HG03460 (cell line): Measurements from ENCODE around the gene OR13C8.
"Not testable (repeated sequence)": the region's sequence is repeated elsewhere in the genome, so short reads cannot be mapped to it uniquely, and the experiment has no call there.

ENCODE experiments used
- ATAC-seq: cut with Tn5 transposase; IDR thresholded peaks from one replicate; pipeline ENCODE4 v1.9.1; 2021; ENCODE audit not compliant: unreplicated experiment

Gene OR13C8

GRCh38 chr9:104568868-104569267 is at the start of gene OR13C8:
TSS of gene OR13C8 (plus strand) at chr9:104569168. CDS start at chr9:104569168, 0 bp downstream.
- no peak for ATAC-seq

- not testable (repeated sequence) for ATAC-seq
These were observed 48.7 kb upstream of the OR13C8 start for GRCh38 chr9:104520241-104520640.

- ATAC-seq: no peak
These were observed 41.9 kb upstream of the OR13C8 start, which contains the start of gene OR13C4 for GRCh38 chr9:104527109-104527508. TSS of gene OR13C4 (minus strand) at chr9:104527209. CDS start at chr9:104527209, 0 bp downstream.

- ATAC-seq: no peak
These were observed 32.2 kb upstream of the OR13C8 start, which contains the start of gene OR13C3 for GRCh38 chr9:104536756-104537155. TSS of gene OR13C3 (minus strand) at chr9:104536856. CDS start at chr9:104536723, 133 bp downstream.

- ATAC-seq: no peak
These were observed 29.7 kb upstream of the OR13C8 start for GRCh38 chr9:104539275-104539674.

- no peak for ATAC-seq
These were observed 24.3 kb upstream of the OR13C8 start for GRCh38 chr9:104544644-104545043.

- ATAC-seq: no peak
These were observed 15.7 kb upstream of the OR13C8 start for GRCh38 chr9:104553261-104553660.

GRCh38 chr9:104555521-104555920 is 13.4 kb upstream of the OR13C8 start:
- no peak for ATAC-seq

- no peak for ATAC-seq
These were observed 11.9 kb upstream of the OR13C8 start for GRCh38 chr9:104556830-104557634.

- no peak for ATAC-seq
These were observed 4.6 kb upstream of the OR13C8 start for GRCh38 chr9:104564358-104564757.

- ATAC-seq: no peak
These were observed 3.6 kb downstream of the OR13C8 start for GRCh38 chr9:104572612-104573011.

- ATAC-seq: no peak
These were observed 6.5 kb downstream of the OR13C8 start for GRCh38 chr9:104575456-104575855.

GRCh38 chr9:104577263-104577662 is 8.3 kb downstream of the OR13C8 start:
- ATAC-seq: no peak

- ATAC-seq: no peak
These were observed 11.6 kb downstream of the OR13C8 start for GRCh38 chr9:104580562-104580961.

- ATAC-seq: no peak
These were observed 17.7 kb downstream of the OR13C8 start for GRCh38 chr9:104586496-104587180.

GRCh38 chr9:104589626-104590025 is 20.7 kb downstream of the OR13C8 start:
- no peak for ATAC-seq

- not testable (repeated sequence) for ATAC-seq
These were observed 29.8 kb downstream of the OR13C8 start for GRCh38 chr9:104598749-104599148.

GRCh38 chr9:104599313-104599712 is 30.3 kb downstream of the OR13C8 start, which contains the start of gene OR13C5:
TSS of gene OR13C5 (minus strand) at chr9:104599413. CDS start at chr9:104599413, 0 bp downstream.
- ATAC-seq: not testable (repeated sequence)

- no peak for ATAC-seq
These were observed 35.8 kb downstream of the OR13C8 start for GRCh38 chr9:104604801-104605200.

- ATAC-seq: not testable (repeated sequence)
These were observed 36.6 kb downstream of the OR13C8 start, which contains the start of gene OR13C2 for GRCh38 chr9:104605527-104605926. TSS of gene OR13C2 (minus strand) at chr9:104605627. CDS start at chr9:104605627, 0 bp downstream.

GRCh38 chr9:104606152-104606551 is 37.2 kb downstream of the OR13C8 start:
- no peak for ATAC-seq

- no peak for ATAC-seq
These were observed 39.4 kb downstream of the OR13C8 start for GRCh38 chr9:104608336-104608735.
